GM21447 (cell line): ENCODE results near the gene VARS1.

ENCODE experiments used
- ATAC-seq: cut with Tn5 transposase; IDR thresholded peaks from one replicate; pipeline ENCODE4 v1.9.1; 2021; ENCODE audit not compliant: unreplicated experiment

VARS1 gene

DNA sequence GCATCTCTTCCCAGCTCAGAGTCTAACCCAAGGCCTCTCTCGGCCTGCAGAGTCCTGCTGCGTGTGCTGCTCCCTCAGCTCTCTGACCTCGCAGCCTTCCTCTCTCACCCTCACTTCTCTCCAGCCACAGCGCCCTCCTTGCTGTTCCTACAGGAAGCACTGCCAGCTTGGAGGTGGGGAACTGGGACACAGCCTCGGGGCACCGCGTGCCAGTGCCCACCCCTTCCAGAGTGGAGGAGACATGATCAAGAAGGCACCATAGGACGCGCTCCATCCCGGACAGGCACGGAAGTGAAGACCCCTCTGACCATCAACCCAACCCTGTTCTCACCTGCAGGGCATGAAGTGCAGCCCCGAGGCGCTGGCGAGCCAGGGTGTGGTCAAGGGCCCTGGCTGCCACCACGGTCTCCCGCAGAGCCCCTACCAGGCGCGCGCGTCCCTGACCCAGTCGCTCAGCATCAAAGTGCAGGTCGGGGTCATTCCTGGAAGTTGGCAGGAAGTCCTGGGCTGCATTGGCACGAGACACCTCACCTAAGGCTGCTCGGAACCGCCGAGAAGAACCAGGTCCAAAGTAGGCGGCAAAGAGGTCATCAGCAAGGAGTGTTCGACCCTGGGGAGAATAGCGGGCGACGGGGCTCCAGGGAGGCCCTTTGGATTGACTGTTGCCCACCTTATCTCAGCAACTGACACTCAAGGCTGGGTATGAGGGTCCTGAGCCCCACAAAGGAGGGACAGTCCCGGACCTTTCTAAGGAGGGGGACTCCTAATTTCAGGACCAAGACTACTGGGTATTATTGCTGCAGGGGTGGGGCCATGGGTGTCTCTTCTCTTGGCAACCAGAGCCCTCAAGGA is 19.7 kb downstream of the VARS1 start:
- ATAC-seq = no peak

DNA sequence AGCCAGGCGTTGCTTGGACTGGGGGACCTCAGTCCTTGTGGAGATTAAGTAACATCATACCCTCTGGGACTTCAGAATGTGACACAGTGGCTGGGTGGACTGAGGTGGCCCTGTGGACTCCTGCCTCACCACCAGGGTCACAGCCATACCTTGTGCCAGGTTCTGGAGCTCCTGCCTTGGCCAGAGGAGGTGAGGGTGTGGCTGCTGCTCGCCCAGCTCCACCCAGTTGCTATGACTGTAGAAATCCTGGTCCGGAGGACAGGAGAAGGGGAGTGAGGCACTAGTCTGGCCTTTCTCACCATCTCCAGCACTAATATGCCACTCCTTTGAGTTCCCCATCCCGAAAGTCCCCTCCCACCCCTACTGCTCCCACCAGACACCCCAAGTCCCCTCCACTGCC is 20.4 kb downstream of the VARS1 start:
- no peak for ATAC-seq

DNA sequence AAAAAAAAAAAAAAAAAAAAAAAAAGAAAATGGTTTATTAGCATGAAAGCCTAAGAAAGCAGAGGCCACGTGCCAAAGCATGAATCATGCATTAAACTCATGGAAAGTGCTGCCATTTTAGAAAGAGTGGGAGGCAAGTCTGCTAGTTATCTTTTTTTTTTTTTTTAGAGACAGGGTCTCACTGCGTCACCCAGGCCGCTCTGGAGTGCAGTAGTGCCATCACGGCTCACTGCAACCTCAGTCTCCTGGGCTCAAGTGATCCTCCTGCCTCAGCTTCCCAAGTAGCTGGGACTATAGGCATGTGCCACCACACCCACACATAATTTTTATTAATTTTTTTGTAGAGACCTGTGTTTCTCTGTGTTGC is 23.6 kb downstream of the VARS1 start:
- ATAC-seq = no peak

DNA sequence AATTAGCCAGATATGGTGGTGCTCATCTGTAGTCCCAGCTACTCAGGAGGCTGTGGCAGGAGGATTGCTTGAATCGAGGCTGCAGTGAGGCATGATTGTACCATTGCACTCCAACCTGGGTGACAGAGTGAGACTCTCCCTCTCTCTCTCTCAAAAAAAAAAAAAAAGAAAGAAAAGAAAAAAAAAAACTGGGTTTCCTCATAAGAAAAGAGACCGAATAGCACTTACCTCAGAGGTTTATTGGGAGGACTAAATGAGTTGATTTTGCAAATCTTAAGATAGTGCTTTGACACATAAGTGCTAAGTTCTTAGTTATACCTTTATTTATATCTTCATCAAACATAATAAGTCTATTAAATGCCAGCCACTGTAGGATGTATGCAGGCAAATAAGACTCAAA is 24.7 kb downstream of the VARS1 start:
- no peak for ATAC-seq

GRCh38 chr6:31769684-31770371 is 25.7 kb downstream of the VARS1 start:
- ATAC-seq = no peak

DNA sequence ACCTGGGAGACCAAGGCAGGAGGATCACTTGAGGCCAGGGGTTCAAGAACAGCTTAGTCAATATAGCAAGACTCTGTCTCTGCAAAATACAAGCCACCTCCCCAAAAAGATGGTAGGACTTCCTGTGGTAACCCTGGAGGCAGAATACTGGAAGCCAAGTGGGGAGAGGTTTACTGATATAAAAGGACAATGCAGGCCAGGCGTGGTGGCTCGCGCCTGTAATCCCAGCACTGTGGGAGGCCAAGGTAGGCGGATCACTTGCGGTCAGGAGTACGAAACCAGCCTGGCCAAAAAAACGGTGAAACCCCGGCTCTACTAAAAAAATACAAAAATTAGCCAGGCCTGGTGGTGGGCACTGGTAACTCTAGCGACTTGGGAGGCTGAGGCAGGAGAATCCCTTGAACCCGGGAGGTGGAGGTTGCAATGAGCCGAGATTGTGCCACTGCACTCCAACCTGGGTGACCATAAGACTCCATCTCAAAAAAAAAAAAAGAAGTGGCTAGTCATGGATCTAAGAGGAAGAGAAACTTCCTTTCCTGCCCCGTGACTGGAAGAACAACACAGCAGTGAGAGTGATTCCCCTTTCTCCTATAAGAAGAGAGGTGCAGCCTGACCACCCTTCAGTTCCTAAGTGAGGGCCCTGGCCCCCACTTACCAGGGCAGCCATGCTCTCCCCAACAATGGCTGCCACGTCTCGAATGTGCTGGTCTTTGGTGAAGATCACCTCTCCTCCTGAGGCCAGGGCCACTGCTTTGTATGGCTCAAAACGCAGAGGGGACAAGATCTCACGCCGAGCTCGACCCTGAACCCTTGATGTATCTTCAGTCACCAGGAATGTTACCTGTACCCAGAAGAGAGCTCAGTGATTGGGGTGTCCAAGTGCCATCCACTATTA is 26.9 kb downstream of the VARS1 start:
- ATAC-seq = no peak

GRCh38 chr6:31767096-31767645 is 28.4 kb downstream of the VARS1 start:
- ATAC-seq = no peak

DNA sequence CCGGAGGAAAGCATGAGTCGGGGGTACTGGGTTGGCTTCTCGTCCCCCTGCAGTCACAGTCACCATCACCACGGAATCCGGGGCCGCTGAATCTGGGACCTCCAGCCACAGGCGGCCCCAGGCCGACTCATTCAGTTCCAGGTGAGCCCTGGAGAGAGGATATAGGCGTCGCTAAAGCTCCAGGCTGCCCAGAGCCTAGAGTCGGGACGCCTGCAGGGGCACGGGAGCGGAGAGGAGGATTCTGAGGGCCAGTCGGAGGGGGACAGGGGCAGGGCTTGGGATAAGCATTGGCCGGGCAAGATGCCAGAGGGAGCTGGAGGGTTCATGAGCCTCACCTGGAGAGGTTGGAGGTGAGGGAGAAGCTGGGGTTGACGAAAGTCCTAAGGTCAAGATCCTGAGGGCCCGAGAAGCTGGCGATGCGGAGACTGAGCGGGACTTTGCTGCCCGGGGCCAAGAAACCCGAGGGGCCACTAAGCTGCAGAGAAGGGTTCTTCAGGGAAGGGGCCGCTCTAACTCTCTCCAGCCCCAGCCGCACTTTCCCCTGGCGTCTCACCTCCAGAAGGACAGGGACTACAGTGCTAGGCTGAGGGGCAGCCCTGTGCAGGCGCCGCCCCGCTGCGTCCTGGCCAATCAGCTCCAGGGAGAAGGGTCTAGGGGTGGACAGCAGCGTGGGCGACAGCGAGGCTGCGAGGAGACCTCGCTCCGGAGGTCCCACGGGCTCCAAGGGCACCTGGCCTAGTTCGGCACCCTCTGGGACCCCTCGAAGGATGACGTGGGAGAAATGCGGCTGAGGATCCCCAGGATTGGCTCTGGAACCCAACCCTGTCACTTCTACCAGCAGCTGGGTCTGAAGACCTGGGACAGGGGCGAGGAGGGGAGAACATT is 29.4 kb downstream of the VARS1 start:
- ATAC-seq = no peak

DNA sequence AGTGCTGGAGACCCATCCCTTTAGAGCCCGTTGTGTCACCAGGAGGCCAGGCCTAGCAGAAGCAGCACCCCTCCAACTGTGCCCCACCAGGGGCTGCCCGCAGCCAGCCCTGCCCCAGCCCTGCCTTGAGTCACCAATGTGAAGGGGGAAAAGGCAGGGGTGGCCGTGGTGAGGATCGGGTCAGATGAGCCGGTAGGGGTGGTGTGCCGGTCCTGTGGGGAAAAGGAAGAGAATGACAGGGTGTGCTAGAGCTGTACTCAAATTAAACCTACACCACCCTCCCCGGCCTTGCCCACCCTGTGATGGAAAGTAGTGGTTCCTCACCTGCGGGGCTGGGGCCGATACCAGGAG is 30.0 kb downstream of the VARS1 start:
- ATAC-seq = no peak

DNA sequence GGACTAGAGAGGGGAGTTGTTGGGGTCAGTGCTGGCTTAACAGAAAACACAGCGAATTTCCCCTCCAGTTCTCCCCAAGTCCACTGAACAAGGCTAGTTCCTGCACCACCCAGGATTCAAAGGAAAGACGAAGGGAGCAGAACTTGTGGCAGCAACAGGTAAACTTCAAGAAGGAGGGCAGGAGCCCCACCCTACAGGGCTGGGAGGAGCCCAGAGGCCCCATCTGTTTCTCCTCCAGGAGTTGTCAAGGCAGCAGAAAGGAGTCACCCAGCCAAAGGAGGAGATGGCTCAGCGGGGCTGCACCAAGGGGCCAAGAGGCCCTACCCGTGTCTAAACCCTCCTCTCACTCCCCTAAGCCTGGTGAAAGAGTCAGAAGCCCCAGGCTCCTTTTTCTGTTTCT is 31.4 kb downstream of the VARS1 start:
- no peak for ATAC-seq

DNA sequence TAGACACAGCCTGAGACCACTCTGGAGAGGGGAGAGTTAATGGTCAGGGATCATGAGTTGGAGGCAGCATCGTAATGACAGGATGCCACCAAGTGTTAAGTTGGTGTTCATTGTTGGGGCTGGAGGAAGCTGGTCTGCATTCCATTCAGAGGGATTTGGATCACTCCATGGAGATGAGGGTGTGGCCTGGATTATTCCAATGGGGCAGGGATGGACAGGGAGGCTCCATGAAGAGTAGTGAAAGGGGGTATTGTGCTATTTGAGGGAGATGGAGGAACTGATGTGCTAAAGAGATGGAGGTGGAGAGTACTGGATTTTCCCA is 32.0 kb downstream of the VARS1 start:
- ATAC-seq = no peak

- ATAC-seq = no peak
These were observed 32.5 kb downstream of the VARS1 start for GRCh38 chr6:31762878-31763618.

- no peak for ATAC-seq
These were observed 33.2 kb downstream of the VARS1 start, which contains the start of gene SAPCD1 for GRCh38 chr6:31762356-31762755. TSS of gene SAPCD1 (plus strand) at chr6:31762656. CDS start at chr6:31763055, 399 bp downstream.

GRCh38 chr6:31761343-31761742 is 34.2 kb downstream of the VARS1 start:
- no peak for ATAC-seq

DNA sequence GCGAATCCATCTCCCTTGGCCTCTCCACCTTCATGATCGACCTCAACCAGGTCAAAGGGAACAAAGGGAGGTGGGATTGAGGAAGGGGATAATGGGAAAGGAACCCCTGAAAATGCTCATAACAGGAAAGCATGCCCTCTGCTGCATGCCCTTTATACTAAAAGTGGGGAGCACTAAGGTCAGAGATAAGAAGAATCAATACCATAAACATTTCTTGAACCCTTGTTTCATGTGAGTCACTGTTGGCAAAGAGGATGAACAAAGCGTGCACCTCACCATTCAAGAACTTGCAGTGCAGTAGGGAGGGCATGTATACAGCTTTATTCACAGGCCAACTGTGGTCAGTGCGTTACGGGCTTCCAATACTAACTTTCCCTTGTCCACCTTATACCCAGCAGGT is 34.8 kb downstream of the VARS1 start:
- no peak for ATAC-seq

DNA sequence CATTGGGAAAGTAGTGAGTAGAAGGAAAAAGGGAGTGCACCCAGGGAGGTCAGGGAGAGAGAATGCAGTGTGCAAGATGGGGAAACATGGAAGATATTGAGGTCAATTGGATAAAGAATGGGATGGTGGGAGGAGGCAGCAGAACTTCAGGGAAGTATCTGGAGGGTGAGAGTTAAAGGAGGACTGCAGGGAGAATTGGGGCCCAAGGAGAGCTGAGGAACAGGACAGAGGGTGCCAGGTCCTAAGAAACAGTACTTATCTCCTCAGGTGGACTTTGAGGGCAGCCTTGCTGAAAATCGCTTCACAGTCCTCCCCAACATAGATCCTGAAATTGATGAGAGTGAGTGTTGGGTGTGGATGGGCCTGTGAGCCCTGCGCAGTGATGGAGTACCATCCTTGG is 37.3 kb downstream of the VARS1 start:
- no peak for ATAC-seq

DNA sequence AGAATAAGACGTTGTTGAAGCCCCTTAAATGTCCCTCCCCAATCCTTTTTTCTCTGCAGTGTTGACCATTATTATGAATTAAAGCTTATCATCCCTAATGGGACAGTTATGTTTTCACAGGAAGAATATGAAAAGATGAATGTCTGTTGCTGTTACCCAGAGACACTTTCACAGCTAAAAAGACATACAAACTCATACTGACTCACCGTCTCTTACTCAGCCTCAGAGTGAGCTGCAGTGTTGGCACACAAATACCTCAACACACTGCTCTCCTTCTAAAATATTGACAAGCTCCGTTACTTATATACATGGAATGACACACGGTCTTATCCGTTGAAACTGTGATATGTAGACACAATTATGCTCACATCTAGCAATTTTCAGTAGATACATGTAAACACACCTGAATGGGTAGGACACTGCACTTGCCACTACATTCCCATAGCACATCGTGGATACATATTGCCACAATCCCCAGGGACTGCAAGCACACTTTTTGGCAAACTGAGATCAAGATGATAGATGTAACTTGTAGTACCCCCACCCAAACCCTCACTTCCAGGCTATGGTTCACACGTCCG is 42.7 kb downstream of the VARS1 start:
- no peak for ATAC-seq

DNA sequence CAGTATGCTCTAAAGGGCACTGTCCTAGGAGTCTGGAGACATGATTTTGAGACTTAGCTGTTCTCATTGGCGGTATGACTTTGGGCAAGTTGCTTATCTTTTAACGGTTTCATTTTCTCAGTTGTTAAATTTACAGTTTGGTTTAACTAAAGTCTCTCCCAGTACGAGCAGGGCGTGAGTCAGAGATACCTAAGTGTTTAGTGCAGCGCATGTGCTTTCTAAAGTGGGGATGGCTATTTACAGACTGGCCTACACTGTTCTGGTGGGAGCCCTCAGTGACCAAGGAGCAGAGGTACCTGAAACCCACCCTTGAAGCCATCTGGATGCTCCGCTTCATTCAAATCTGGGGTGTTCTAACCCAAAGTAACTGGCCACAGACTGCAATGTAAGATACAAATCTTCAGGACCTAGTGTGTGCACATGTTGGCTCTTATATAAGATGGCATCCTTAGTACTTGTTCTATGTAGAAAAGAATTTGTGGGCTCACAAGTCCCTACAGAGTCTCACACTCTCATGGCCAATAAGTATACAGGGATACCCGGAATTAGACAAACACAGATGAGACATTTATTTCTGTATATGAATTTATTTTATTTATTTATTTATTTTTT is 45.0 kb downstream of the VARS1 start:
- no peak for ATAC-seq
